AML-193 (cell line): Measurements from ENCODE around the gene R3HDM2.

ENCODE experiments used
- DNase-seq, 2 experiments: peaks; one replicate each; lab custom pipeline; 2025; lab: John Stamatoyannopoulos, UW

Gene R3HDM2

GRCh38 chr12:57430931-57431566, at the start of gene R3HDM2:
R3HDM2 (minus strand) TSS chr12:57431043; CDS start chr12:57310428, 120,615 bp downstream.
- peak; percentile 87 to 95 for DNase-seq

- peak; percentile 22 to 43 for DNase-seq
Measured at GRCh38 chr12:57479376-57480115, 48.7 kb upstream of the R3HDM2 start, which contains the start of gene ARHGAP9. ARHGAP9 (minus strand) TSS chr12:57479866; CDS start chr12:57479406, 460 bp downstream.

GRCh38 chr12:57479043-57479375, 48.2 kb upstream of the R3HDM2 start:
- no peak for DNase-seq

DNA sequence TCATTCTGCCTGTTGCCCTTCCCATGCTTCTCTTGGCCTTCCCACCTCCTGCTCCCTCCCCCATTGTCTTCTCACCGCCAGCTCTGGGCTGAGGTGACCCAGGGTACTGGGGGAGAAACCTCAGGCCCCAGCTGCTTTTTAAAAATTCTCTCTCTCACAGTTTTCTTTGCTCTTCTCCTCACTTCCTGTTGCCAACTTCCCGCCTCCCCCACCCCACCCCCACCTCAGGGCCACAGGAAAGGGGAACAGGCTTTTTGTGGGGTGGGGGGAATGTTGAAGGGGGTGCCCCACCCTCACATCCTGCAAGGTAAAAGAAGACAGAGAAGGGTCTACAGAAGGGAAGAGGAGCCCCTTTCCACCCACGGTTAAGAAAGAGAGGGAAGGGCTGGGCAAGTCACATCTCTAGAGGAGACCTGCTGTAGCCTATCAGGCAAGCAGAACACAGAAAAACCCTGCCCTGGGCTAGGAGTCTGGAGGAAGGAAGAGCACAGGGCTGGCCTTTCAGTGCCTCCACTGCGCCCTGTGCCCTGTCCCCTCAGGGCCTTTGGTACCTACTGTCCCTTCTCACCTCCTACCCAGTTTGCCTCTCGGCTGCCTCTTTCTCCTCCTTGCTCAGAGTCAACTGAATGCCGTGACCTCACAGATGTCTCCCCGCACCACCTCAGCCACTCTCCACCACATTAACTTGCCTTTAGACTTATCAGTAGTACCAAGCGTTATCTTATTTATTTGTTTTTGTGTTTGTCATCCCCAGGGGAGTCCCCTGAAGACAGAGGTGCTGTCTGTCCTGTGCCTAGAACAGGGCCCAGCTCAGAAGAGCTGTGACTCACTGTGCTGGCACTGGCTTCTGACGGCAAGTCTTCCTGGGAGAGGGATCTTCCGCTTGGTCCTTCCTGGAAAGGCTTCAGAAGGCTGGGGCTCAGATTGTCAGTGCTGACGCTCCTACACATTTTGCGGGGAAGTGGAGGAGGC, 47.2 kb upstream of the R3HDM2 start:
- DNase-seq, result peak; percentile 61 to 75

GRCh38 chr12:57476993-57477709, 46.3 kb upstream of the R3HDM2 start:
- DNase-seq, result no peak

DNA sequence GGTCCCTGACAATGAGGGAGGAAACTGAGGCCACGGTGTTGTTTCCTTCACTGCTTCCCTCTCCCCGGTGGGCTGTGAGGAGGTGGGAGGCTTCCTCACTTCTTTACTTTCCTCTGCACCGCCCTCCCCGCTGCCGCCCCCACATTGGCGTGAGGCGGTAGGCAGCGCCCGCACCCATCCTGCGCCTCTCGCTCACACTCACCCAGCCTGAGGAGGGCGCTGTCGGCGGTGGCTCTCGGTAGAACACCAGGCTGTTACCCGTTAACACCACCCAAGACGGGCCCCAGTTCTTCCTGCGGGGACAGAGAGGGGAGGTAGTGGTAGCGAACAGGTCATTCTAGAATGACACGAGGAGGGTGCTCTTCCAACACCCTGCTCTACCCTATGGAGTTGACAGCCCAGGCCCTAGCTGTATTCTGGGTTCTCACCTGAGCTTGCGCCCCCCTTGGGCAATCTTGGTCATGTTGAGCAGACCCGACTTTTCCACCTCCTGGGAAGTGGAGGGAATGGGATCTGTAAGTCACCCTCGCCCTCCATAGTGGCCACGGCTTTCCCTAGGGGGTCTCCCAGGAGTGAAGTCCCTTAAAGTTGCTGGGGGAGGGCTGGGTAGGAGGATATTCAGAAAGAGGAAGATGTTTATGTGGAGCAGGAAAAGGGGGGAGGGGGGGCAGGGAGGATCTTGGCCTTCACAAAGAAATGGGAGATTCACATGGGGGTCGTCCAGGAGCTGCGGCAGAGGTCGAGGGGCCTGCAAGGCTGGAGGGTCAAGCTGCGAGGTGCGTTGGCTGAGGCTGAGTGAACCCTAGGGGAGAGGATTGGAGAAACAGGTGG, 45.5 kb upstream of the R3HDM2 start:
- peak; percentile 37 to 51 for DNase-seq

GRCh38 chr12:57475271-57476161, 44.7 kb upstream of the R3HDM2 start:
- DNase-seq, result no peak

DNA sequence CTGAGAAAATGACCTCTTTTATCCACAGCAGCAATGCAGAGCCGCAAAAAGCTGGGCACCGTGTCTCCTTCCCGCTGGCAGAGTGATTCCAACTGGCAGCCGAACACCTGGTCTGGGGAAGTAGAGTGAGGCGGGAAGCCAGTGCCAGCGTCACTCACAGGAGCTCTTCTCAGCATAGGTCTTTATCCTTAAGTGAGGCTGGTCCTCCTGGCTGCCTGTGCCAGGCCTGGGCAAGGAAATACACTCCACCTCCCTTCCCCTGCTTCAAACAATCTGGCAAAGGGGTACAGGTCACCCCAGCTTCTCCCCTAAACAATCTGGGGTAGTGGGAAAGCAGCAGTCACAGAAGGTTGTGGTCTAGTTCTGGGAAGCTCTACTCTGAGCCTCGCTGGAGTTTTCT, 44.0 kb upstream of the R3HDM2 start:
- no peak for DNase-seq

GRCh38 chr12:57474430-57474829, 43.6 kb upstream of the R3HDM2 start:
- DNase-seq, result no peak

DNA sequence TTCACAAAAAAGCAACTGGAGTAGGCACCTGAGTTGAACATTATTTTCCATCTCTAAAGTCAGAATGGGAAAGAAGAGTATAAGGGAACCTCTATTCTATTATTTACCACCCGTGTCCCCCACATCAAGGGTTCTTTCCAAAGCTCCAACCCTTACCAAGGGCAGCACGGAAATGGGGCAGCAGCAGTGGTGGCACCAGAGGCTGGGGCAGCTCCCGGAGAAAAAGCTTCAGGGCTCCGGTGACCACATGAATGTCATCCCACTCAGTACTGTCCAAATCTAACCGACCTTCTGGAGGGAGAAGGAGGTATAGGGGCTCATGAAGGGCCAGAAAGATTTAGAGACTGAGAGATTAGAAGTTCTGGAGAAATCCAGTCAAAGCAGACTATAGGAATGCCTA, 43.0 kb upstream of the R3HDM2 start:
- no peak for DNase-seq

GRCh38 chr12:57473392-57473791, 42.5 kb upstream of the R3HDM2 start:
- no peak for DNase-seq

- no peak for DNase-seq
Measured at GRCh38 chr12:57472391-57472790, 41.5 kb upstream of the R3HDM2 start.

GRCh38 chr12:57471661-57472060, 40.8 kb upstream of the R3HDM2 start:
- no peak for DNase-seq

GRCh38 chr12:57470970-57471656, 40.3 kb upstream of the R3HDM2 start:
- no peak for DNase-seq

- no peak for DNase-seq
Measured at GRCh38 chr12:57470286-57470969, 39.6 kb upstream of the R3HDM2 start.

GRCh38 chr12:57469296-57470164, 38.7 kb upstream of the R3HDM2 start:
- DNase-seq, result no peak

- DNase-seq, result no peak
Measured at GRCh38 chr12:57467915-57468314, 37.1 kb upstream of the R3HDM2 start.
